WTC11 (cell line): ENCODE measurements around the gene EXOC4.
"Not testable (repeated sequence)": the region's sequence is repeated elsewhere in the genome, so short reads cannot be mapped to it uniquely, and the experiment has no call there.

ENCODE experiments used
- CREM ChIP-seq: sonication (generic); formaldehyde crosslinking; IDR thresholded peaks from 2 replicates; pipeline ENCODE4 v1.8.1; 2022; ENCODE audit warnings: mild to moderate bottlenecking, missing genetic modification reagents, moderate library complexity
- NR1H2 ChIP-seq: sonication (generic); formaldehyde crosslinking; IDR thresholded peaks from 2 replicates; pipeline ENCODE4 v1.9.0; 2021; ENCODE audit warnings: mild to moderate bottlenecking, moderate library complexity, missing genetic modification reagents
- SP1 ChIP-seq: sonication (generic); formaldehyde crosslinking; conservative IDR thresholded peaks from 2 replicates; pipeline ENCODE4 v1.8.1; 2022; ENCODE audit warnings: missing genetic modification reagents
- ZBTB21 ChIP-seq: sonication (generic); formaldehyde crosslinking; IDR thresholded peaks from 2 replicates; pipeline ENCODE4 v1.8.1; 2023; ENCODE audit warnings: mild to moderate bottlenecking, missing genetic modification reagents, borderline replicate concordance
- ZNF232 ChIP-seq: sonication (generic); formaldehyde crosslinking; IDR thresholded peaks from 2 replicates; pipeline ENCODE4 v1.8.0; 2022; ENCODE audit warnings: mild to moderate bottlenecking, missing genetic modification reagents
- TF ChIP-seq, protein P1 (sequence below): sonication (generic); formaldehyde crosslinking; IDR thresholded peaks from 2 replicates; pipeline ENCODE4 v1.8.1; 2022; ENCODE audit warnings: low read depth, missing genetic modification reagents, borderline replicate concordance
- TF ChIP-seq, protein P2 (sequence below): fragments of 200-600 bp; IDR thresholded peaks from 2 replicates; pipeline ENCODE4 v1.8.0; 2022; ENCODE audit warnings: antibody characterized with exemption

DNA sequence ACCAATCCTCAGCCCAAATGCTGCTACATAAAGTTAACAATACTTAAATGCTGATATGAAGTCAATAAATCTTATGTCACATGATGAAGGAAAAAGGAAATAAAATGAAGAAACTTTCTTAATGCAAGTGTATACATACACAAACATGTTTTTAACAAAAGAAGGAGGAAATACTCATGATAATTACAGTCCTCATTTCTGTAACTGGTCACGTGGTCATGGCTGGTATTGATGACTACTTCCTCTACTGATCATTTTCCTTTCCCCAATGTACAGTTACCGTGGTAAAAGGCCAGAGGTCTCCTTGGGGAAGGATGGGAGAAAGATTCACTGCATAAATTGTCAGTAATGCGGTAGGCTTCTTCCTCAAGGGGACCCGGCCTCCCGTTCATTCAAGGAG lies 390.8 kb downstream of the EXOC4 start:
- TF ChIP-seq, protein P1, sequence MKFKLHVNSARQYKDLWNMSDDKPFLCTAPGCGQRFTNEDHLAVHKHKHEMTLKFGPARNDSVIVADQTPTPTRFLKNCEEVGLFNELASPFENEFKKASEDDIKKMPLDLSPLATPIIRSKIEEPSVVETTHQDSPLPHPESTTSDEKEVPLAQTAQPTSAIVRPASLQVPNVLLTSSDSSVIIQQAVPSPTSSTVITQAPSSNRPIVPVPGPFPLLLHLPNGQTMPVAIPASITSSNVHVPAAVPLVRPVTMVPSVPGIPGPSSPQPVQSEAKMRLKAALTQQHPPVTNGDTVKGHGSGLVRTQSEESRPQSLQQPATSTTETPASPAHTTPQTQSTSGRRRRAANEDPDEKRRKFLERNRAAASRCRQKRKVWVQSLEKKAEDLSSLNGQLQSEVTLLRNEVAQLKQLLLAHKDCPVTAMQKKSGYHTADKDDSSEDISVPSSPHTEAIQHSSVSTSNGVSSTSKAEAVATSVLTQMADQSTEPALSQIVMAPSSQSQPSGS (CRISPR knock-in tag), result not testable (repeated sequence)
- TF ChIP-seq ZBTB21 (CRISPR knock-in tag); NR1H2 (CRISPR knock-in tag); ZNF232 (CRISPR knock-in tag); SP1 (CRISPR knock-in tag); CREM: not testable (repeated sequence)
- TF ChIP-seq, protein P2, sequence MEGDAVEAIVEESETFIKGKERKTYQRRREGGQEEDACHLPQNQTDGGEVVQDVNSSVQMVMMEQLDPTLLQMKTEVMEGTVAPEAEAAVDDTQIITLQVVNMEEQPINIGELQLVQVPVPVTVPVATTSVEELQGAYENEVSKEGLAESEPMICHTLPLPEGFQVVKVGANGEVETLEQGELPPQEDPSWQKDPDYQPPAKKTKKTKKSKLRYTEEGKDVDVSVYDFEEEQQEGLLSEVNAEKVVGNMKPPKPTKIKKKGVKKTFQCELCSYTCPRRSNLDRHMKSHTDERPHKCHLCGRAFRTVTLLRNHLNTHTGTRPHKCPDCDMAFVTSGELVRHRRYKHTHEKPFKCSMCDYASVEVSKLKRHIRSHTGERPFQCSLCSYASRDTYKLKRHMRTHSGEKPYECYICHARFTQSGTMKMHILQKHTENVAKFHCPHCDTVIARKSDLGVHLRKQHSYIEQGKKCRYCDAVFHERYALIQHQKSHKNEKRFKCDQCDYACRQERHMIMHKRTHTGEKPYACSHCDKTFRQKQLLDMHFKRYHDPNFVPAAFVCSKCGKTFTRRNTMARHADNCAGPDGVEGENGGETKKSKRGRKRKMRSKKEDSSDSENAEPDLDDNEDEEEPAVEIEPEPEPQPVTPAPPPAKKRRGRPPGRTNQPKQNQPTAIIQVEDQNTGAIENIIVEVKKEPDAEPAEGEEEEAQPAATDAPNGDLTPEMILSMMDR, result not testable (repeated sequence)
